ENCODE measurements around the gene SPA17.

Gene SPA17

DNA sequence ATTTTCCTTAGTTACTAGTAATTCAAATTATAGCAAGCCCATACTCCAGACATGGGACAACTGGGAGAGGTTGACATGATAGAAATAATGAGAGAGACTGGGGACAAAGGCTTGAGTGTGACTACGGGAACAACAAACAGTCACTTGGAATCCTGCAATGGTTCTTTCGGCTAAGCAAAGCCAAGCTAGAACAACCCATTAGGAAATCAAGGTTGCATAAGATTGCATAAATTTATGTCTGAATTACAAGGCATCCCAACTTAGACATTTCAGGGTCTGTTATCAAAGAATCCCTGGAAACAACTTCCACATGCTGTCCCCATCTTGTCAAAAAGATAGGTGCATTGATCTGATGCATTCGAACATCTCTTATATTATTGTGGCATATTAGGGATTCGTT is 55.9 kb downstream of the SPA17 start:
- no peak overlapping the region for H3K9ac ChIP-seq
- H3K27ac ChIP-seq: no peak overlapping the region
- TF ChIP-seq, protein P1, sequence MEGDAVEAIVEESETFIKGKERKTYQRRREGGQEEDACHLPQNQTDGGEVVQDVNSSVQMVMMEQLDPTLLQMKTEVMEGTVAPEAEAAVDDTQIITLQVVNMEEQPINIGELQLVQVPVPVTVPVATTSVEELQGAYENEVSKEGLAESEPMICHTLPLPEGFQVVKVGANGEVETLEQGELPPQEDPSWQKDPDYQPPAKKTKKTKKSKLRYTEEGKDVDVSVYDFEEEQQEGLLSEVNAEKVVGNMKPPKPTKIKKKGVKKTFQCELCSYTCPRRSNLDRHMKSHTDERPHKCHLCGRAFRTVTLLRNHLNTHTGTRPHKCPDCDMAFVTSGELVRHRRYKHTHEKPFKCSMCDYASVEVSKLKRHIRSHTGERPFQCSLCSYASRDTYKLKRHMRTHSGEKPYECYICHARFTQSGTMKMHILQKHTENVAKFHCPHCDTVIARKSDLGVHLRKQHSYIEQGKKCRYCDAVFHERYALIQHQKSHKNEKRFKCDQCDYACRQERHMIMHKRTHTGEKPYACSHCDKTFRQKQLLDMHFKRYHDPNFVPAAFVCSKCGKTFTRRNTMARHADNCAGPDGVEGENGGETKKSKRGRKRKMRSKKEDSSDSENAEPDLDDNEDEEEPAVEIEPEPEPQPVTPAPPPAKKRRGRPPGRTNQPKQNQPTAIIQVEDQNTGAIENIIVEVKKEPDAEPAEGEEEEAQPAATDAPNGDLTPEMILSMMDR (conservative IDR thresholded peaks at IDR 0.05; ENCODE audit: low read depth, low read length): no peak
- H2AFZ ChIP-seq (ENCODE audit: low read depth): no peak overlapping the region
- H3K27me3 ChIP-seq (ENCODE audit: insufficient read depth, low read depth): no peaks in the 10 kb centered on the region
- H3K4me3 ChIP-seq (IDR thresholded peaks at IDR 0.05; ENCODE audit: insufficient read depth, low read depth, low read length): no peak overlapping the region
- H3K36me3 ChIP-seq (ENCODE audit: insufficient read depth): no peaks in the 10 kb centered on the region
- H3K79me2 ChIP-seq (ENCODE audit: insufficient read depth, low read depth): no peaks in the 10 kb centered on the region
- no peak overlapping the region for H3K4me2 ChIP-seq
- H4K20me1 ChIP-seq (ENCODE audit: insufficient read depth): no peaks in the 10 kb centered on the region
- H3K4me1 ChIP-seq (ENCODE audit: low read depth, poor library complexity, severe bottlenecking): no peaks in the 10 kb centered on the region

DNA sequence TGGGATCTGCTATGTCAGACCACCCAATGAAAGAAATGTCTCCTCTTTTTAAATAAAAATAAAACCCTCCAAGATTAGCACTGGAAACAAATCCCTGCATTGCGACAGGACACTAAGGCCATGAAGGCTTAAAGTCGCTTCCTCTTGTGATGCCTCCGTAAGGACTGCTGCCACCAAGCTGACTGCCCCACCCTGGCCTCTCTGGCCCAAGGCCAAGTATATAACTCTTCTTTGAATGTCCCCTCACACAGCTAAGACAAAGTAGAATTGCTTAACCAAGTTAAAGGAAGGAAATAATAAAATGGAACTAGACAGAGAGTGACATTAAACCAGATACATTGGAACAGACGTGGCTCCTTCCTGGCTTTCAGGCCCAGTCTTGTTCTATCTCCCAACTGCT is 58.5 kb downstream of the SPA17 start:
- no peaks in the 10 kb centered on the region for H4K20me1 ChIP-seq (ENCODE audit: insufficient read depth)
- H3K4me2 ChIP-seq: no peak overlapping the region
- no peak overlapping the region for H3K27ac ChIP-seq
- H3K36me3 ChIP-seq (ENCODE audit: insufficient read depth): no peaks in the 10 kb centered on the region
- H2AFZ ChIP-seq (ENCODE audit: low read depth): no peak overlapping the region
- H3K4me1 ChIP-seq (ENCODE audit: low read depth, poor library complexity, severe bottlenecking): no peaks in the 10 kb centered on the region
- H3K4me3 ChIP-seq (IDR thresholded peaks at IDR 0.05; ENCODE audit: insufficient read depth, low read depth, low read length): no peak overlapping the region
- TF ChIP-seq, protein P1 (conservative IDR thresholded peaks at IDR 0.05; ENCODE audit: low read depth, low read length): no peak
- no peak overlapping the region for H3K9ac ChIP-seq
- no peaks in the 10 kb centered on the region for H3K79me2 ChIP-seq (ENCODE audit: insufficient read depth, low read depth)
- H3K27me3 ChIP-seq (ENCODE audit: insufficient read depth, low read depth): no peaks in the 10 kb centered on the region

GRCh38 chr11:124736736-124737135 is 63.0 kb downstream of the SPA17 start:
- Histone ChIP-seq H3K9ac (no peak overlapping the region), H4K20me1 (ENCODE audit: insufficient read depth) (no peaks in the 10 kb centered on the region), H3K27ac (no peak overlapping the region), H2AFZ (ENCODE audit: low read depth) (no peak overlapping the region), H3K4me1 (ENCODE audit: low read depth, poor library complexity, severe bottlenecking) (no peaks in the 10 kb centered on the region), H3K27me3 (ENCODE audit: insufficient read depth, low read depth) (no peaks in the 10 kb centered on the region), H3K79me2 (ENCODE audit: insufficient read depth, low read depth) (no peaks in the 10 kb centered on the region), H3K36me3 (ENCODE audit: insufficient read depth) (no peaks in the 10 kb centered on the region), H3K4me2 (no peak overlapping the region), H3K4me3 (IDR thresholded peaks at IDR 0.05; ENCODE audit: insufficient read depth, low read depth, low read length) (no peak overlapping the region)
- TF ChIP-seq, protein P1 (conservative IDR thresholded peaks at IDR 0.05; ENCODE audit: low read depth, low read length): no peak

DNA sequence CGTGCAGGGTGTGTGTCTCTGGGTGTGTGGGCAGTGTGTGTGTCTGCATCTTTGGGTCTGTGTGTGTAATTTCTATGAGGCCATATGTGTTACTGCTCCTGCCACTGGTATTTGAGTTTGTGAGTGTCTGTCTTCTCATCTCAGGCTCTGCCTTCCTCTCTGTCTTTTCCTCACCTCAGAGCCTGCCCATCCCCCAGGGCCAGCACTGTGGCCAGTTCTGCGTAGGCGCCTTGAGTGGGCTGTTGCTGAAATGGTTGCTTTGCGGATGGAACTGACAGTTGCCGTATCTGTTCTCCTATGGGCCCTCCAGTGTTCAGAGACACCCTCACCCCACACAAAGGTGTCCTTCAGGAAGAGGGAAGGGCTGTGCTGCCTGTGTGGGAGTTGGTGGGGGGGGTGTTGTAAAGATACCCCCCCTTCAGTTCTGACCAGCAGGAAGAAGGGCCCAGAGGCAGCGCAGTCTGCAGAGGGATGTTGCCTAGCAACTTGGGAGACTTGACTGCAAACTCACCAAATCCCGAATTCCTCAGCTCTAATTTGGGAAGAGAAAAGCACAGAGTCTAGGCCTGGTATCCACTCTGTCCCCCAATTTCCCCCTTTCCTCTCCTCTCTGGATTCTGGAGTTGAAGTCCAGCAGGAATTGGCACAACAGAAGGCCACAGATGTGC is 64.1 kb downstream of the SPA17 start:
- Histone ChIP-seq H3K36me3 (ENCODE audit: insufficient read depth) (no peaks in the 10 kb centered on the region), H3K27ac (no peak overlapping the region), H3K79me2 (ENCODE audit: insufficient read depth, low read depth) (no peaks in the 10 kb centered on the region), H3K4me2 (no peak overlapping the region), H4K20me1 (ENCODE audit: insufficient read depth) (no peaks in the 10 kb centered on the region), H3K9ac (no peak overlapping the region), H3K4me3 (IDR thresholded peaks at IDR 0.05; ENCODE audit: insufficient read depth, low read depth, low read length) (no peak overlapping the region), H2AFZ (ENCODE audit: low read depth) (no peak overlapping the region), H3K4me1 (ENCODE audit: low read depth, poor library complexity, severe bottlenecking) (no peaks in the 10 kb centered on the region), H3K27me3 (ENCODE audit: insufficient read depth, low read depth) (no peaks in the 10 kb centered on the region)
- TF ChIP-seq, protein P1 (conservative IDR thresholded peaks at IDR 0.05; ENCODE audit: low read depth, low read length): no peak
